Caco-2 (cell line): ENCODE results near the gene AFP. TPM values are rescaled to one million over a fixed set of nuclear protein-coding genes. Genes with fewer than 3 reads are reported as not detected.

Experiments used
- BruUV-seq: library from RNA; stranded (reverse); fragments of 400-500 nt; replicated peaks from 2 replicates; lab custom pipeline; 2021; lab: Mats Ljungman, UMichigan
- CTCF ChIA-PET: fragments of 300-600 bp; sonication (Branson Sonifier 250); formaldehyde crosslinking; loops from one replicate; lab custom pipeline; 2022; ENCODE audit warnings: antibody characterized with exemption; lab: Charles Lee
- POLR2A ChIA-PET: fragments of 300-600 bp; sonication (Branson Sonifier 250); formaldehyde crosslinking; loops from one replicate; lab custom pipeline; 2022; ENCODE audit warnings: antibody characterized with exemption; lab: Charles Lee
- DNase-seq, 2 experiments: peaks; one replicate each; pipeline versions ENCODE4 v3.0.0 to v3.0.0-alpha.2; 2020 to 2022
- H3K27me3 ChIP-seq: replicated peaks from 2 replicates; pipeline ENCODE4 v1.6.0; 2011; ENCODE audit warnings: low read length; ENCODE audit not compliant: control insufficient read depth, insufficient read depth
- H3K36me3 ChIP-seq: 2 replicates; pipeline ENCODE4 v1.5.1; 2011; ENCODE audit warnings: low read length; ENCODE audit not compliant: control insufficient read depth, insufficient read depth
- H3K4me1 ChIP-seq: fragments of 250-450 bp; sonication (Bioruptor Pico); 2 replicates; pipeline ENCODE4 v1.5.1; 2020; ENCODE audit warnings: mild to moderate bottlenecking
- H3K4me3 ChIP-seq: 2 replicates; pipeline ENCODE4 v1.5.1; 2011; ENCODE audit warnings: low read depth, mild to moderate bottlenecking, control low read depth, low read length
- H3K9me3 ChIP-seq: fragments of 250-450 bp; sonication (Bioruptor Pico); 2 replicates; pipeline ENCODE4 v1.5.1; 2020; ENCODE audit warnings: mild to moderate bottlenecking, moderate library complexity
- H3K27ac Mint-ChIP-seq: one replicate; pipeline ENCODE4 v1.8.0; 2022; ENCODE audit warnings: mixed read lengths; ENCODE audit not compliant: unreplicated experiment
- H3K27me3 Mint-ChIP-seq: one replicate; pipeline ENCODE4 v1.8.0; 2022; ENCODE audit warnings: mixed read lengths; ENCODE audit not compliant: insufficient read depth, unreplicated experiment
- H3K36me3 Mint-ChIP-seq: one replicate; pipeline ENCODE4 v1.8.0; 2022; ENCODE audit warnings: mild to moderate bottlenecking, mixed read lengths; ENCODE audit not compliant: insufficient read depth, unreplicated experiment
- H3K4me1 Mint-ChIP-seq: one replicate; pipeline ENCODE4 v1.8.0; 2022; ENCODE audit warnings: low read depth, mixed read lengths; ENCODE audit not compliant: unreplicated experiment
- H3K4me3 Mint-ChIP-seq: one replicate; pipeline ENCODE4 v1.8.0; 2022; ENCODE audit warnings: mild to moderate bottlenecking, moderate library complexity, mixed read lengths; ENCODE audit not compliant: unreplicated experiment
- H3K9me3 Mint-ChIP-seq: one replicate; pipeline ENCODE4 v1.8.0; 2022; ENCODE audit warnings: mixed read lengths; ENCODE audit not compliant: unreplicated experiment
- intact Hi-C: fragments of 100-400 bp; cut with micrococcal nuclease; formaldehyde crosslinking; loops from one replicate; pipeline ENCODE4 v1.10.0; 2022; ENCODE audit not compliant: unreplicated experiment
- total RNA-seq: library from RNA; stranded (reverse); gene quantifications from 2 replicates; pipeline ENCODE4 v1.2.3, GENCODE V29; 2022
- TF ChIP-seq, protein P1 (sequence below), 2 experiments: fragments of 200-600 bp in 1 of 2; IDR thresholded peaks; 1 replicate in 1 of 2; 2 replicates in 1 of 2; pipeline versions ENCODE4 v1.5.1 to v1.8.0; 2011 to 2022; ENCODE audit warnings: antibody characterized with exemption in 1 of 2, control low read depth in 1 of 2, inconsistent platforms in 1 of 2, low read depth in 1 of 2, low read length in 1 of 2, mild to moderate bottlenecking in 1 of 2, moderate library complexity in 1 of 2; ENCODE audit not compliant: insufficient read depth in 1 of 2, severe bottlenecking in 1 of 2, unreplicated experiment in 1 of 2

AFP gene
- total RNA-seq, 1 experiment from 2014 or later = 158 TPM

DNA sequence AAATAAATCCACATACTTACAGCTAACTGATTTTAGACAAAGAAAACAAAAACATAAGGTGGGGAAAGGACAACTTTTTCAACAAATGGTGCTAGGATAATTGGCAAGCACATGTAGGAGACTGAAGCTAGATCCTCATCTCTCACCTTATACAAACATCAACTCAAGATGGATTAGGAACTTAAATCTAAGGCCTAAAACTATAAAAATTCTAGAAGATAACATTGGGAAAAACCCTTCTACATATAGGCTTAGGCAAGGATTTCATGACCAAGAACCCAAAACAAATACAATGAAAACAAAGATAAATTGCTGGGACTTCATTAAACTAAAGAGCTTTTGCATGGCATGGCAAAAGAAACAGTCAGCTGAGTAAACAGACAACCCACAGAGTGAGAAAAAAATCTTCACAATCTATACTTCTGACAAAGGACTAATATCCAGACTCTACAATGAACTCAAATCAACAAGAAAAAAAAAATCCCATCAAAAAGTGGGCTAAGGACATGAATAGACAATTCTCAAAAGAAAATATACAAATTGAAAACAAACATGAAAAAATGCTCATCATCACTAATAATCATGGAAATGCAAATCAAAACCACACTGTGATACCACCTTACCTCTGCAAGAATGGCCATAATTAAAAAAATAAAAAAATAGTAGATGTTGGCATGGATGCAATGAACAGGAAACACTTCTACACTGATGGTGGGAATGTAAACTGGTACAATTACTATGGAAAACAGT is 14.1 kb upstream of the AFP start:
- no peaks in the 10 kb centered on the region for H3K27me3 Mint-ChIP-seq
- TF ChIP-seq, protein P1, sequence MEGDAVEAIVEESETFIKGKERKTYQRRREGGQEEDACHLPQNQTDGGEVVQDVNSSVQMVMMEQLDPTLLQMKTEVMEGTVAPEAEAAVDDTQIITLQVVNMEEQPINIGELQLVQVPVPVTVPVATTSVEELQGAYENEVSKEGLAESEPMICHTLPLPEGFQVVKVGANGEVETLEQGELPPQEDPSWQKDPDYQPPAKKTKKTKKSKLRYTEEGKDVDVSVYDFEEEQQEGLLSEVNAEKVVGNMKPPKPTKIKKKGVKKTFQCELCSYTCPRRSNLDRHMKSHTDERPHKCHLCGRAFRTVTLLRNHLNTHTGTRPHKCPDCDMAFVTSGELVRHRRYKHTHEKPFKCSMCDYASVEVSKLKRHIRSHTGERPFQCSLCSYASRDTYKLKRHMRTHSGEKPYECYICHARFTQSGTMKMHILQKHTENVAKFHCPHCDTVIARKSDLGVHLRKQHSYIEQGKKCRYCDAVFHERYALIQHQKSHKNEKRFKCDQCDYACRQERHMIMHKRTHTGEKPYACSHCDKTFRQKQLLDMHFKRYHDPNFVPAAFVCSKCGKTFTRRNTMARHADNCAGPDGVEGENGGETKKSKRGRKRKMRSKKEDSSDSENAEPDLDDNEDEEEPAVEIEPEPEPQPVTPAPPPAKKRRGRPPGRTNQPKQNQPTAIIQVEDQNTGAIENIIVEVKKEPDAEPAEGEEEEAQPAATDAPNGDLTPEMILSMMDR (IDR thresholded peaks at IDR 0.05; ENCODE audit: insufficient read depth in 1 of 2, low read depth in 1 of 2, low read length in 1 of 2, severe bottlenecking in 1 of 2, unreplicated experiment in 1 of 2) = no peak
- no peaks in the 10 kb centered on the region for H3K9me3 ChIP-seq
- H3K27ac Mint-ChIP-seq = no peak overlapping the region
- intact Hi-C loops = no loop called here
- no peaks in the 10 kb centered on the region for H3K36me3 ChIP-seq
- no TSS peak for BruUV-seq
- H3K4me1 Mint-ChIP-seq = peaks cover 11% of the 10 kb centered on the region
- peaks cover 14% of the 10 kb centered on the region; the same call in 1 of the 2 replicates for H3K4me1 ChIP-seq
- H3K27me3 ChIP-seq = no peaks in the 10 kb centered on the region
- ChIA-PET POLR2A (no interaction called here), CTCF (no interaction called here)
- H3K4me3 ChIP-seq = no peak overlapping the region
- no peak overlapping the region for H3K4me3 Mint-ChIP-seq
- H3K9me3 Mint-ChIP-seq = no peaks in the 10 kb centered on the region
- no peak for DNase-seq
- H3K36me3 Mint-ChIP-seq = no peaks in the 10 kb centered on the region

DNA sequence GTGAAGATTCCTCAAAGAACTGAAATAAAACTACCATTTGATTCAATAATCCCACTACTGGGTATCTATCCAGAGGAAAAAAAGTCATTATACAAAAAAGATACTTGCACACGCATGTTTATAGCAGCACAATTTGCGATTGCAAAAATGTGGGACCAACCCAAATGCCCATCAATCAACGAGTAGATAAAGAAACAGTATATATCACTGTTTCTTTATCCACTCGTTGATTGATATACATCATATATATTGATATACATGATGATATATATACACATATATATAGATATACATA is 13.6 kb upstream of the AFP start:
- Mint-ChIP-seq H3K27me3 (no peaks in the 10 kb centered on the region), H3K9me3 (no peaks in the 10 kb centered on the region), H3K36me3 (no peaks in the 10 kb centered on the region), H3K4me3 (no peak overlapping the region), H3K4me1 (peaks cover 14% of the 10 kb centered on the region), H3K27ac (no peak overlapping the region)
- intact Hi-C loops = no loop called here
- Histone ChIP-seq H3K27me3 (no peaks in the 10 kb centered on the region), H3K4me3 (no peak overlapping the region), H3K4me1 (peaks cover 20% of the 10 kb centered on the region; the same call in 1 of the 2 replicates), H3K9me3 (no peaks in the 10 kb centered on the region), H3K36me3 (no peaks in the 10 kb centered on the region)
- DNase-seq = no peak
- no TSS peak for BruUV-seq
- ChIA-PET POLR2A (no interaction called here), CTCF (no interaction called here)
- TF ChIP-seq, protein P1 (IDR thresholded peaks at IDR 0.05; ENCODE audit: insufficient read depth in 1 of 2, low read depth in 1 of 2, low read length in 1 of 2, severe bottlenecking in 1 of 2, unreplicated experiment in 1 of 2) = no peak

DNA sequence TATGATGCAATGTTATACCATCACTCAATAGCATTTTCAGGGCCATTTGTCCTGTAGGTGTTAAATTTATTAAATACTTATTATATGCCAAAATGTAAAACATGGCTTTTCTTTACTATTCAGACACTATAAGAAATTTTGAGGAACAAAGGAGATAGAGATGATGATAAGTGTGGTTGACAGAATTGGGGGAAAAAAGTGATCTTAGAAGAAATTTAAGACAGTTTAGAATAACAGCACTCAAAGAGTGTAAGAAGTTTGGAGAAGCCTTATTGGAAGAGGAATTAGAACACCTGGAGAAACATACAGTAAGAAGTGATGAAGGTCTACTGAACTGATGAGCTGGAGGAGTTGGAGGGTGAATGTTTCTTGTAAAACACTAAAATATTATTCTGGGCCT is 12.8 kb upstream of the AFP start:
- no peaks in the 10 kb centered on the region for H3K27me3 Mint-ChIP-seq
- intact Hi-C loops = no loop called here
- H3K9me3 Mint-ChIP-seq = no peaks in the 10 kb centered on the region
- Histone ChIP-seq H3K4me1 (peaks cover 22% of the 10 kb centered on the region; the same call in 1 of the 2 replicates), H3K27me3 (no peaks in the 10 kb centered on the region), H3K9me3 (no peaks in the 10 kb centered on the region), H3K36me3 (no peaks in the 10 kb centered on the region), H3K4me3 (no peak overlapping the region)
- H3K4me3 Mint-ChIP-seq = no peak overlapping the region
- H3K27ac Mint-ChIP-seq = no peak overlapping the region
- no peak for DNase-seq
- ChIA-PET CTCF (no interaction called here), POLR2A (no interaction called here)
- peaks cover 14% of the 10 kb centered on the region for H3K4me1 Mint-ChIP-seq
- H3K36me3 Mint-ChIP-seq = no peaks in the 10 kb centered on the region
- BruUV-seq = no TSS peak
- TF ChIP-seq, protein P1 (IDR thresholded peaks at IDR 0.05; ENCODE audit: insufficient read depth in 1 of 2, low read depth in 1 of 2, low read length in 1 of 2, severe bottlenecking in 1 of 2, unreplicated experiment in 1 of 2) = no peak
